ENCODE results near the gene BRD3.

The BRD3 gene

GRCh38 chr9:134007150-134007549 lies 60.7 kb downstream of the BRD3 start:
- peaks cover 43% of the 10 kb centered on the region for H3K27me3 ChIP-seq
- H3K27ac ChIP-seq = no peak overlapping the region
- no peak overlapping the region for H3K4me3 ChIP-seq (ENCODE audit: low read depth in 1 of 2, low read length in 1 of 2)
- no peaks in the 10 kb centered on the region for H3K4me1 ChIP-seq (ENCODE audit: control insufficient read depth in 1 of 2, insufficient read depth in 1 of 2, low read depth in 1 of 2, low read length in 1 of 2)
- no peaks in the 10 kb centered on the region for H3K9me3 ChIP-seq
- TF ChIP-seq CTCF (IDR thresholded peaks at IDR 0.05) = no peak
- H3K36me3 ChIP-seq = no peaks in the 10 kb centered on the region

- Histone ChIP-seq H3K27me3 (peaks cover 42% of the 10 kb centered on the region), H3K4me1 (ENCODE audit: control insufficient read depth in 1 of 2, insufficient read depth in 1 of 2, low read depth in 1 of 2, low read length in 1 of 2) (no peaks in the 10 kb centered on the region), H3K9me3 (no peaks in the 10 kb centered on the region), H3K4me3 (ENCODE audit: low read depth in 1 of 2, low read length in 1 of 2) (no peak overlapping the region), H3K27ac (no peak overlapping the region), H3K36me3 (no peaks in the 10 kb centered on the region)
- no peak for TF ChIP-seq CTCF (IDR thresholded peaks at IDR 0.05)
Observed at GRCh38 chr9:134005381-134005780, 62.4 kb downstream of the BRD3 start.

- no peak for TF ChIP-seq CTCF (IDR thresholded peaks at IDR 0.05)
- peaks cover 37% of the 10 kb centered on the region for H3K27me3 ChIP-seq
- H3K4me3 ChIP-seq (ENCODE audit: low read depth in 1 of 2, low read length in 1 of 2) = no peak overlapping the region
Observed at GRCh38 chr9:134004881-134005280, 62.9 kb downstream of the BRD3 start.

GRCh38 chr9:134004131-134004873 lies 63.5 kb downstream of the BRD3 start:
- no peaks in the 10 kb centered on the region for H3K9me3 ChIP-seq
- H3K27me3 ChIP-seq = peaks cover 32% of the 10 kb centered on the region
- H3K36me3 ChIP-seq = no peaks in the 10 kb centered on the region
- no peak for TF ChIP-seq CTCF (IDR thresholded peaks at IDR 0.05)
- no peak overlapping the region for H3K27ac ChIP-seq
- H3K4me1 ChIP-seq (ENCODE audit: control insufficient read depth in 1 of 2, insufficient read depth in 1 of 2, low read depth in 1 of 2, low read length in 1 of 2) = no peaks in the 10 kb centered on the region
- no peak overlapping the region for H3K4me3 ChIP-seq (ENCODE audit: low read depth in 1 of 2, low read length in 1 of 2)

More at GRCh38 chr9:134004881-134005280, 62.9 kb downstream of the BRD3 start:
- Histone ChIP-seq H3K27ac (no peak overlapping the region), H3K4me1 (ENCODE audit: control insufficient read depth in 1 of 2, insufficient read depth in 1 of 2, low read depth in 1 of 2, low read length in 1 of 2) (no peaks in the 10 kb centered on the region), H3K9me3 (no peaks in the 10 kb centered on the region), H3K36me3 (no peaks in the 10 kb centered on the region)

- TF ChIP-seq CTCF (IDR thresholded peaks at IDR 0.05) = no peak
- H3K4me1 ChIP-seq (ENCODE audit: control insufficient read depth in 1 of 2, insufficient read depth in 1 of 2, low read depth in 1 of 2, low read length in 1 of 2) = no peaks in the 10 kb centered on the region
- H3K27me3 ChIP-seq = peaks cover 22% of the 10 kb centered on the region
- no peak overlapping the region for H3K27ac ChIP-seq
- H3K36me3 ChIP-seq = no peaks in the 10 kb centered on the region
- H3K9me3 ChIP-seq = no peaks in the 10 kb centered on the region
- no peak overlapping the region for H3K4me3 ChIP-seq (ENCODE audit: low read depth in 1 of 2, low read length in 1 of 2)
Observed at GRCh38 chr9:134003237-134003636, 64.6 kb downstream of the BRD3 start.

Measured in neutrophil (primary cell).